Inferior parietal cortex (tissue), 1 donor: ENCODE measurements around the gene NPFF.
"Not testable (repeated sequence)": the region's sequence is repeated elsewhere in the genome, so short reads cannot be mapped to it uniquely, and the experiment has no call there.

Experiments
- DNase-seq: peaks from one replicate; pipeline ENCODE4 v3.0.0-alpha.2; 2016; ENCODE audit errors: extremely low spot score

Gene NPFF, protein sequence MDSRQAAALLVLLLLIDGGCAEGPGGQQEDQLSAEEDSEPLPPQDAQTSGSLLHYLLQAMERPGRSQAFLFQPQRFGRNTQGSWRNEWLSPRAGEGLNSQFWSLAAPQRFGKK

GRCh38 chr12:53506881-53507602, at the start of gene NPFF:
Gene NPFF, minus strand, starts transcription at chr12:53507484. Its CDS starts 10 bp downstream, at chr12:53507474.
- DNase-seq: no peak

DNA sequence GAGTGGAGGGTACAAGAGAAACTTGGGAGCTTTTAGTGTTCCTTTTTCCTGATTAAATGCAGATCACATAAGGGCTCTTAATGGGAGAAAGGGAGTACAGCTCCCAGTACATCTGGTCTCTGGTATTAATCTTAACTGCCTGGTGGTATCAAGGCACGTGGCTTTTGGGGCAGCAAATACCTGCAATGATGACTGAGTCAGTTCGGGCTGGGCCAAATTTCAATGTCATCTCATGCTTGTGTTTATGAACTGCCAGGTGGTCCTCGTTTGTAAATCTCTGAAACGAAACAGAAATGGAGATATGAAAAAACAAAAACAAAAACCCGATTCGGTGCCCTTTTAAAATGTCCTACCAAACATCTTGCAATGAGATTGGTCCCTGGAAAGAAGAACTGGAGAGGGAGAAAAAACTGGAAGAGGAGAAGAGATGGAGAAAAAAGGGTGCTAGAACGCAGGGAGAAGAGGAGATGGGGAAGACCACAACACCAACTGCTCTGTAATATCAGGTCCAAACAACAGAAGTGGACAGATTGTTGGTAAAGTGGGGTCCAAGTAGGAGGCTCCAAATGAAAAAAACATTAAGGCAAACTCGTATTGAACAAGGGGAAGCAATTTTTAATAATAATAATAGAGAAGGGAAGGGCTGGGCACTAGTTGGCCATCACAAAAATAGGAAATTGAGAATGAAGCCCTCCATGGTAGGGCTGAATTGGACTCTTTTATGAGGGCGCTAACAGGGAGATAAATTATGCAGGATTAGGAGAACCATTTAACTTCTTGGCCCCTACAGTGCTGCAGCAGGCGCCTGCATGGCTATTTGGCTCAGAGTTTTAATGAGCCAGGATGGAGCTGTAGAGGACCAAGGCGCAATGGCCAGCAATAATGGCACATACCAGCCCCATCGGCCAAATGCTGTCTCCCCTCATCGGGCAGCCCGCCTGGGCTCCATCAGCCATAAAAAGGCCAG, 45.4 kb upstream of the NPFF start:
- no peak for DNase-seq

DNA sequence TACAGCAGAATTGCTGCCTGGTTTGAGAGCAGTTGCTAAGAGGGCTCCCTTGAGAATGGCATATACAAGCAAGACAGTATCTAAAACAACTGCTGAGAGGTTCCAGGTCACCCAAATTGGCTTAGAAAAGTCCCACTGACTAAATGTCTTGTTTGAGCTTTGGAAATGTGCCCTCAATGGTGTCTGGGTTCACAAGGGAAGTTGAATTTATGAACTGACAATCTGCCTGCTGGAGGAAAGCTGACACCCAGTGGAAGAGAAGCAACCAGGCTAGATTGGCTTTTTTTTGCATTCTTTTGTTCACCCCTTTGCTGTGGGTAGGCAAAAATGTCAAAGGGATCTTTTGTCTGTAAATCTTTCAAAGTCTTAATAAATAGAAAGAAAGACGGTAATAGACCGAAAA, 44.6 kb upstream of the NPFF start:
- DNase-seq: no peak

DNA sequence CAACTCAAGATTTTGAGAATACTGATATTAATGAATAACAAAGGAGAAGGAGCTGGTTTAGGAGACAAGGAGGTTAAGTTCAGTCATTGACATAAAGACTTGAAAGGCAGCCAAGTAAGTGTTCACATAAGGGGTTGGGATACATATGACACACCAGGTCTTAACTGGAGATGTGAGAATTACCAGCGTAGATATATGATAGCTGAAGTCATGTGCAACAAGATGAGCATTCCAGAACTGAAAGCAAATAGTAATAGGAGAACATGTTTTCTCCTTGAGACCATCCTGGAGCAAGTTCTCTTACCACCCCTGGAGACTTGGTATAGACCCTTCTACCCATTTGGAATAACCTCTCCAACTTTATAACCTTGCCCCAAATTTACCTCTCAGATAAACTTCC, 43.3 kb upstream of the NPFF start:
- DNase-seq: no peak

GRCh38 chr12:53550131-53550530, 42.8 kb upstream of the NPFF start:
- not testable (repeated sequence) for DNase-seq

GRCh38 chr12:53548354-53548753, 41.1 kb upstream of the NPFF start:
- DNase-seq: not testable (repeated sequence)

DNA sequence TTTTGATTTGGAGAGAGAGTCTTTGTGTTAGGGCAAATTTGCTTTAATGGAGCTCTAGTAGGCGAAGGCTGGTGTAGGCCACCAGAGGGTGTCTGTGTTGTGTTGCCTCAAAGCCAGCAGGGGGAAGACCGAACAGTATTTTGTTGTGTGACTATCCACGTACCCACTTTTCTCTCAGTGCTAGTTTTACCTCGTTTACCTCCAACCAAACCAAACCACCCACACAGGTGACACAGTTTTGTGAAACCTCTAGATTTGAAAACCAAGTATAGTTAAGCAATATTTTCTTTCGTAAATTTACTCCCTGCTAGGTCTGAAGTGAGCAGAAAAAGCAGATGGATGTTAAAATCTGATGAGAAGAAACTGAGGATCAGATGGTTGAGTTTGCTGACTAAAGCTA, 36.3 kb upstream of the NPFF start:
- peak; percentile 79 for DNase-seq

DNA sequence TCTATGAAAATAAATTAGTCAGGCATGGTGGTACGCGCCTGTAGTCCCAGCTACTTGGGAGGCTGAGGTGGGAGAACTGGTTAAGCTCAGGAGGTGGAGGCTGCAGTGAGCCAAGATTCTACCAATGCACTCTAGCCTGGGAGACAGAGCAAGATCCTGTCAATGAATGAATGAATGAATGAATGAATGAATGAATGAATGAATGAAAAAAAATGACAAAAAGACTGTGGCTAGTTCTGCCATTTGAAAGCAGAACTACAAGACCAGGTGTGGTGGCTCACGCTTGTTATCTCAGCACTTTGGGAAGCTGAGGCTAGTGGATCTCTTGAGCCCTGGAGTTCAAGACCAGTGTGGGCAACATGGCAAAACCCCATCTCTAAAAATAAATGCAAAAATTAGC, 32.2 kb upstream of the NPFF start:
- DNase-seq: no peak

- DNase-seq: peak; percentile 51
Observed at GRCh38 chr12:53538209-53538689, 31.0 kb upstream of the NPFF start.

DNA sequence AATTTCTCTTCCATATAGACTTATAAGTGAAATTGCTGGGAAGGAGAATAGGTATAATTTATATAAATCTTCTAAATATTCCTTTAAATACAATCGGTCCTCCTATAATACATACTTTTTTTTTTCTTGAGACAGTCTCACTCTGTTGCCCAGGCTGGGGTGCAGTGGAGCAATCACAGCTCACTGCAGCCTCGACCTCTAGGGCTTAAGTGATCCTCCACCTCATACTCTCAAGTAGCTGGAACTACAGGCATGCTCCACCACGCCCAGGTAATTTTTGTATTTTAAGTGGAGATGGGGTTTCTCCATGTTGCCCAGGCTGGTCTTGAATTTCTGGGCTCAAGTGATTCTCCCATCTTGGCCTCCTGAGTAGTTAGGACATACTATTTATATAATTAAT, 29.7 kb upstream of the NPFF start:
- no peak for DNase-seq

- peak; percentile 42 for DNase-seq
Observed at GRCh38 chr12:53533471-53533870, 26.2 kb upstream of the NPFF start.

GRCh38 chr12:53532524-53533445, 25.5 kb upstream of the NPFF start:
- DNase-seq: no peak

DNA sequence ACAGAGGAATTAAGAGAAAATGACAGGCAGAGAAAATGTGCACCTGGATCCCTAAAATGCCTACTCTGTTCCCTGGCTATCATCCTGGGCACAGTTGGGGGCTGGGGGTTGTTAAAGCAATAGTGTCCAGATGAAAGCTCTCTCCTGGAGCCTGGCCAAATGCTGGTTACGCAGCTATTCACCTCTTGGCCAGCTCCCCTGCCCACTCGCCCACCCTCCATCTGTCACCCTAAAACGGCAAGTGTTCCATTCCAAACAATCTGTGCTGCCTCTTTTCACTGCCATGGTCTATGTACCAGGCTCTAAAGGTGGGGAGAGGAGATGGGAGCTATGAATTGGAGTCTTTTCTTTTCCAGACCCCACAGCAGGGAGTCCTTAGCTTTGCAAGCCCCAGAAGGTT, 24.7 kb upstream of the NPFF start:
- no peak for DNase-seq

- DNase-seq: no peak
Observed at GRCh38 chr12:53530920-53531319, 23.6 kb upstream of the NPFF start.

DNA sequence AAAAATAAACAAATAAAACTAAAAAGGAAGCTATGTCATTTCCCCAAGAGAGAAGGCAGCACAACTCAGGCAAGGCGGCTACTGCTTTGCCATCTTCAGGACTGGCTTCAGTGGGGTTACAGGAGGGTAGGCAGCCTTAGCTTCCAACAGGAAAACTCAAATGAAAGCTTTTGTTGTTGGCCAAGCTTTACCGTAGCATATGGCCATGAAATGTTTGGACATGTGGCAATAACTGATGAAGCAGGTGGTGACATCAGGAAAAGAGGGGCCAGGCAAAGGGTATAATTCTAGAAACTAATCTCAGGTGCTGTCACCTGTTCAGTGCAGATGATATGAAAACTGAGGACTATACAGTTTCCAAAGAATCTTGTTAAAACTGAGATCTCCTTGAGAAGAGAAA, 22.8 kb upstream of the NPFF start:
- DNase-seq: no peak

DNA sequence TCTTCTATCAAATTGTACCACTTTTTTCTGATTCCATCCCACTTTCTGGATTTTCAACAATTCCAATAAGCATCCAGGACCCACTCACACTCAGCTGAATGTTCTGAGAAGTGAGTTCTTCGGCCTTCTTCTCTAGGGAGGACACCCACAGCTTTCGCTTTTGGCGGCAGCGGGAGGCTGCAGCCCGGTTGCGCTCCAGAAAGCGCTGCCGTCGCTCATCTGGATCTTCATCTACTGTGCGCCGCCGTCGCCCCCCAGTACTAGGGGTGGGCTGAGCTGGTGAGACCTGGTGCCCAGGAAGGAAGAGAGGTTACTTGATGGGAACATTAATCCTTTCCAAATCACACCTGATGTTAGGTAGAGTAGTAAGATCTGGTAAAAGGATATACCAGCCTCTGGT, 17.2 kb upstream of the NPFF start:
- no peak for DNase-seq

DNA sequence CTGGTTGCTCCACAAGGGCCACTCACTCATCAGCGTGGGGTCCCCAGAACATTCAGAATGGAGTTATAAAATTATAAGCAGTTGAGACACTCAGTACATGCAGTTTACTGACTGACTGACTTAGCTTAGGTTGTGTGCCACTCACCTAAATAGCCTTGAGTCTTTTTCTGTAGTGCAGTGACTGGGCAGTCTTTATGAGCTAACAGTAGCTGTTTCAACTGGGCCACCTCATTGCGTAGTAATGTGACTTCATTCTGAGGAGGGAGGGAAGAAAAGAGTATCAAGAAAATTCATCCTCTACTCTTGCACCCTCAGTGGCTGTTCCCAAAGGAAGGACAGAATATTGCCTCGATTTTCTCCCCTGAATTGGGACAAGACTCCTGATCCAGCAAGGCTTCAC, 15.8 kb upstream of the NPFF start:
- DNase-seq: no peak

DNA sequence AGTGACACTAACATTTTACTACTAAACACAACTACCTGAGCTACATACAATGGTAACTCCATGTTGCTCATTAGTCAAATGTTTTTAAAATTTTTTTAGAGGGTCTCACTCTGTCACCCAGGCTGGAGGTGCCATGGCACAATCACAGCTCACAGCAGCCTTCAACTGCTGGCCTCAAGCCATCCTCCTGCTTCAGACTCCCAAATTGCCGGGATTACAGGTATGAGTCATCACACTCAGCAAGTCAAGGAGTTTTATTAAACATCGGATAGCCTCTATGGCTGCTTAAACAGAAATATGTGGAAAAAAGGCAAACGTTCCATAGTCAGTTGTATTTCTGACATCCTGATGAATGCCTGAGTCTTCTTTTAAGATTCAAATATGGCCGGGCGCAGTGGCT, 11.1 kb upstream of the NPFF start:
- no peak for DNase-seq

- no peak for DNase-seq
Observed at GRCh38 chr12:53516758-53517455, 9.6 kb upstream of the NPFF start.

- no peak for DNase-seq
Observed at GRCh38 chr12:53515291-53515680, 8.0 kb upstream of the NPFF start.
